Progenitor cell of endocrine pancreas (in vitro differentiated cells): ENCODE measurements around the gene POPDC3. TPM values are rescaled to one million over a fixed set of nuclear protein-coding genes. Genes with fewer than 3 reads are reported as not detected.

Experiments used
- DNase-seq: peaks from one replicate; pipeline ENCODE4 v3.0.0; 2021; ENCODE audit warnings: low spot score; ENCODE audit not compliant: unreplicated experiment
- H3K27ac Mint-ChIP-seq: 2 replicates; pipeline ENCODE4 v1.8.0; 2021; ENCODE audit warnings: mild to moderate bottlenecking, moderate library complexity, mixed read lengths
- H3K27me3 Mint-ChIP-seq: 2 replicates; pipeline ENCODE4 v1.8.0; 2021; ENCODE audit warnings: mixed read lengths
- H3K36me3 Mint-ChIP-seq: 2 replicates; pipeline ENCODE4 v1.8.0; 2022; ENCODE audit warnings: mixed read lengths; ENCODE audit not compliant: insufficient read depth
- H3K4me1 Mint-ChIP-seq: 2 replicates; pipeline ENCODE4 v1.8.0; 2021; ENCODE audit warnings: low read depth, mixed read lengths
- H3K4me3 Mint-ChIP-seq: 2 replicates; pipeline ENCODE4 v1.8.0; 2021; ENCODE audit warnings: low read depth, mild to moderate bottlenecking, moderate library complexity, mixed read lengths
- H3K9me3 Mint-ChIP-seq: 2 replicates; pipeline ENCODE4 v1.8.0; 2021; ENCODE audit warnings: low read depth, mixed read lengths
- total RNA-seq: library from RNA; stranded (reverse); gene quantifications from 2 replicates; pipeline ENCODE4 v1.2.1, GENCODE V29; 2021
- TF ChIP-seq, protein P1 (sequence below): fragments of 200-600 bp; sonication (generic); IDR thresholded peaks from one replicate; pipeline ENCODE4 v1.5.0; 2021; ENCODE audit warnings: antibody characterized with exemption, mild to moderate bottlenecking; ENCODE audit not compliant: unreplicated experiment

Gene POPDC3
- total RNA-seq, 1 donor from 2014 or later = 1.3 TPM

DNA sequence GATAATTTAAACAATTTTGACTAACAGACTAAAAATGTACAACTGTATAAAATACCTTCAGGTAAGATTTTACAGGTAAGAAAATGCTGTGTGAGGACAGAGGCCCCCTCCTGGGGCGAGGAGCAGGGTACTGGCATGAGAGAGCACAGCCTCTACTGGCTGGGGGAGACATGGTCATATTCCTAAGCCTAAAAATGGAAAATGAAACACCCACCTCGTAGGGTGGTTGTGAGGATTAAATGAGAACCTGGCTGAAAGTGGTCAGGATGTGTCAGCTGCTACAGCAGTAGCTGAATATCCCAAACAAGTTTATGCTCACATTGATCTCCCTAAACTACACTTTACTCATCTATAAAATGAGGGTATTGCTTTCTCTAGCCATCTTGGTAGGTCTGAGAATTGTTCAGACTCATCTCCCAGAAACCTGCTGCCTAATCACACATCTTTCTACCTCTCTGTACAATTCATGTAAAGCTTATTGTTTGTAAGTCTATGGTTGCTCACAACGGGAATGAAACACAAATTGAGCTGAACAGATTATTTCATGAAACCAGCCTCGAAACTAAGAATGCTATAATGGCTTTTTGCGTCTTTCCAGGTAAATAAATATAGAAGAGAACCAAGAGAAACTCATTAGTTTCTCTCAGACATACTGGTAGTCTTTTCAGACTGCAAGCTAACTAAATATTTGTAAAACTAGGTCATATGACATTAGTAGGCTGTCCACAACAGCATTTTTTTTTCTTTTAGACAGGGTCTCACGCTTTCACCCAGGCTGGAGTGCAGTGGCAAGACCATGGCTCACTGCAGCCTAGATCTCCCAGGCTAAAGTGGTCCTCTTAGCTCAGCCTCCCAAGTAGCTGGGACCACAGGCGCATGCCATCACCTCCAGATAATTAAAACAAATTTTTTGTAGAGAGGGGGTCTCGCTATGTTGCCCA lies 69.6 kb downstream of the POPDC3 start:
- Mint-ChIP-seq H3K4me3 (no peak overlapping the region), H3K4me1 (peaks cover 18% of the 10 kb centered on the region)

DNA sequence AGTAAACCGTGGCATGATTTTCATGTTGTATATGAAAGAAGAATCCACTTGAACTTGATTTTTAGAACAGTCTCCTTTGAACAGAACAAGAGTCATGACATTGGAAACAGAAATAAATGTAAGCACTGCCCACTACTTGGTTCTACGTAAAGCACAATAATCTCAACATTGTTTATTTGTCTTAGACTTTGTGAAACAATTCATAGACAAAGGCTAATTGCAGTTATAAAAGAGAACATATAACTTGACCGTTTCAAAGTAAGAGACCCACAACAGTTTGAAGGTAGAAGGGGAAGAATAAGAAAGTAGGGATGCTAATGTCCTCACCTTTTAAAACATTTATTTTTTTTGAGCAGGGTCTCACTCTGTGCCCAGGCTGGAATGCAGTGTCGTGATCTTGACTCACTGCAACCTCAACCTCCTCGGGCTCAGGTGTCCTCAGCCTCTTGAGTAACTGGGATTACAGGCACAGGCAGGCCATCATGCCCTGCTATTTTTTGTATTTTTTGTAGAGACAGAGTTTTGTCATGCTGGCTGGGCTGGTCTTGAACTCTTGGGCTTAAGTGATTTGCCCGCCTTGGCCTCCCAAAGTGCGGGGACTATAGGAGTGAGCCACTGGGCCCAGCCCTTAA lies 71.1 kb downstream of the POPDC3 start:
- Mint-ChIP-seq H3K4me3 (no peak overlapping the region), H3K27ac (no peak overlapping the region), H3K36me3 (peaks cover 3% of the 10 kb centered on the region), H3K4me1 (peaks cover 15% of the 10 kb centered on the region), H3K27me3 (no peaks in the 10 kb centered on the region), H3K9me3 (no peaks in the 10 kb centered on the region)
- no peak for DNase-seq
- TF ChIP-seq, protein P1, sequence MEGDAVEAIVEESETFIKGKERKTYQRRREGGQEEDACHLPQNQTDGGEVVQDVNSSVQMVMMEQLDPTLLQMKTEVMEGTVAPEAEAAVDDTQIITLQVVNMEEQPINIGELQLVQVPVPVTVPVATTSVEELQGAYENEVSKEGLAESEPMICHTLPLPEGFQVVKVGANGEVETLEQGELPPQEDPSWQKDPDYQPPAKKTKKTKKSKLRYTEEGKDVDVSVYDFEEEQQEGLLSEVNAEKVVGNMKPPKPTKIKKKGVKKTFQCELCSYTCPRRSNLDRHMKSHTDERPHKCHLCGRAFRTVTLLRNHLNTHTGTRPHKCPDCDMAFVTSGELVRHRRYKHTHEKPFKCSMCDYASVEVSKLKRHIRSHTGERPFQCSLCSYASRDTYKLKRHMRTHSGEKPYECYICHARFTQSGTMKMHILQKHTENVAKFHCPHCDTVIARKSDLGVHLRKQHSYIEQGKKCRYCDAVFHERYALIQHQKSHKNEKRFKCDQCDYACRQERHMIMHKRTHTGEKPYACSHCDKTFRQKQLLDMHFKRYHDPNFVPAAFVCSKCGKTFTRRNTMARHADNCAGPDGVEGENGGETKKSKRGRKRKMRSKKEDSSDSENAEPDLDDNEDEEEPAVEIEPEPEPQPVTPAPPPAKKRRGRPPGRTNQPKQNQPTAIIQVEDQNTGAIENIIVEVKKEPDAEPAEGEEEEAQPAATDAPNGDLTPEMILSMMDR = no peak

More for the DNA sequence above, 69.6 kb downstream of the POPDC3 start:
- TF ChIP-seq, protein P1 = no peak
- DNase-seq = no peak
- no peaks in the 10 kb centered on the region for H3K9me3 Mint-ChIP-seq
- no peaks in the 10 kb centered on the region for H3K27me3 Mint-ChIP-seq
- H3K27ac Mint-ChIP-seq = peak overlapping the region; percentile 14
- H3K36me3 Mint-ChIP-seq = peaks cover 3% of the 10 kb centered on the region

Other genes starting within 250 kb of the POPDC3 start
- gene LIN28B, start 222.9 kb downstream of the POPDC3 start, total RNA-seq = 35.2 and 38.8 TPM in 2 replicates
- 42.8 and 43.3 TPM in 2 replicates for gene PREP, start 223.1 kb upstream of the POPDC3 start, total RNA-seq